Breast epithelium (tissue), 3 donors: ENCODE results near the gene CCDC70.

Source experiments
- POLR2A ChIP-seq: fragments of 450-650 bp; IDR thresholded peaks from one replicate; pipeline ENCODE4 v1.6.1; 2016; ENCODE audit warnings: antibody characterized with exemption, mild to moderate bottlenecking, moderate library complexity
- TF ChIP-seq, protein P1 (sequence below), 3 donors: fragments of 450-650 bp; IDR thresholded peaks; one replicate each; pipeline ENCODE4 v1.5.1; 2016 to 2017; ENCODE audit warnings: antibody characterized with exemption in 3 of 3, mild to moderate bottlenecking in 3 of 3, moderate library complexity in 3 of 3

DNA sequence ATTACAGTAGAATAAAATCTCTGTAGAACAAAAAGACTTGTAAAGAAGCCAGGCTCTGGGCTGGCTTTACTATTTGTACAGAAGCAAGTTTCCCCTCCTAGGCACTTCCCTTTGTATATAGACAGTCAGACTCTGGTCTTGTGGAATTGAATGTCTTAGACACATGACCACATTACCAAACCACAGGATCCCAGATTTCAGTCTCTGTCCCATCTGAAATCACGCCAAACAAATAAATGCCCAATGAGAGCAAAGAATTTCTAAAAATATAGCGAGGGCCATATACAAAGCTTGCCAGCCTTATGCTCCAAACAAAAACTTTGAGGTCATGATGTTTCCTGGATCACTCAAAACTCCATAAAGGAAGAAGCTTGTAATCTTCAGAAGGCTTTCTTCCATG lies 23.9 kb downstream of the CCDC70 start:
- TF ChIP-seq, protein P1, sequence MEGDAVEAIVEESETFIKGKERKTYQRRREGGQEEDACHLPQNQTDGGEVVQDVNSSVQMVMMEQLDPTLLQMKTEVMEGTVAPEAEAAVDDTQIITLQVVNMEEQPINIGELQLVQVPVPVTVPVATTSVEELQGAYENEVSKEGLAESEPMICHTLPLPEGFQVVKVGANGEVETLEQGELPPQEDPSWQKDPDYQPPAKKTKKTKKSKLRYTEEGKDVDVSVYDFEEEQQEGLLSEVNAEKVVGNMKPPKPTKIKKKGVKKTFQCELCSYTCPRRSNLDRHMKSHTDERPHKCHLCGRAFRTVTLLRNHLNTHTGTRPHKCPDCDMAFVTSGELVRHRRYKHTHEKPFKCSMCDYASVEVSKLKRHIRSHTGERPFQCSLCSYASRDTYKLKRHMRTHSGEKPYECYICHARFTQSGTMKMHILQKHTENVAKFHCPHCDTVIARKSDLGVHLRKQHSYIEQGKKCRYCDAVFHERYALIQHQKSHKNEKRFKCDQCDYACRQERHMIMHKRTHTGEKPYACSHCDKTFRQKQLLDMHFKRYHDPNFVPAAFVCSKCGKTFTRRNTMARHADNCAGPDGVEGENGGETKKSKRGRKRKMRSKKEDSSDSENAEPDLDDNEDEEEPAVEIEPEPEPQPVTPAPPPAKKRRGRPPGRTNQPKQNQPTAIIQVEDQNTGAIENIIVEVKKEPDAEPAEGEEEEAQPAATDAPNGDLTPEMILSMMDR (IDR thresholded peaks at IDR 0.05), result no peak
- TF ChIP-seq POLR2A, result no peak
